K562 (cell line): ENCODE results near the gene SND1. TPM values are rescaled to one million over a fixed set of nuclear protein-coding genes. Genes with fewer than 3 reads are reported as not detected.

Source experiments
- CCNT2 ChIP-seq: IDR thresholded peaks from 2 replicates; pipeline ENCODE4 v1.6.1; 2011; ENCODE audit warnings: borderline replicate concordance, low read depth, mild to moderate bottlenecking, moderate library complexity, mixed read lengths, low read length; ENCODE audit not compliant: insufficient read length; ENCODE audit errors: extremely low read depth
- DMBX1 ChIP-seq: fragments of 250-450 bp; sonication (Bioruptor Pico); IDR thresholded peaks from 2 replicates; pipeline ENCODE4 v1.8.0; 2022; ENCODE audit warnings: inconsistent platforms, mild to moderate bottlenecking, moderate library complexity, borderline replicate concordance
- EP300 ChIP-seq: IDR thresholded peaks from 2 replicates; pipeline ENCODE4 v1.6.1; 2012; ENCODE audit warnings: low read length, improper control_type of control experiment
- HNRNPH1 ChIP-seq: fragments of 200-400 bp; formaldehyde crosslinking; optimal IDR thresholded peaks from 2 replicates; pipeline ENCODE3; 2017; ENCODE audit warnings: low read depth, mild to moderate bottlenecking, low read length, moderate library complexity
- JUN ChIP-seq, 2 experiments: sonication (generic) in 1 of 2; formaldehyde crosslinking in 1 of 2; IDR thresholded peaks; 2 replicates each; pipeline versions ENCODE4 v1.6.1 to v1.8.0; 2012 to 2022; ENCODE audit warnings: borderline replicate concordance in 2 of 2, mild to moderate bottlenecking in 2 of 2, improper control_type of control experiment in 1 of 2, low read depth in 1 of 2, low read length in 1 of 2, missing genetic modification reagents in 1 of 2
- KLF16 ChIP-seq: IDR thresholded peaks from 2 replicates; pipeline ENCODE4 v1.6.1; 2016; ENCODE audit warnings: antibody characterized with exemption
- NBN ChIP-seq: fragments of 450-650 bp; IDR thresholded peaks from 2 replicates; pipeline ENCODE4 v1.6.1; 2016; ENCODE audit warnings: low read depth, mild to moderate bottlenecking
- NFXL1 ChIP-seq: fragments of 450-650 bp; formaldehyde crosslinking; IDR thresholded peaks from 2 replicates; pipeline ENCODE4 v1.4.0; 2021; ENCODE audit warnings: mild to moderate bottlenecking
- PCBP2 ChIP-seq: fragments of 200-400 bp; formaldehyde crosslinking; IDR thresholded peaks from 2 replicates; pipeline ENCODE4 v1.6.1; 2018; ENCODE audit warnings: low read length, low read depth, mild to moderate bottlenecking, moderate library complexity; ENCODE audit not compliant: poor library complexity, severe bottlenecking
- RAD21 ChIP-seq, 2 experiments: fragments of 250-450 bp in 1 of 2; fragments of 450-650 bp in 1 of 2; sonication (Bioruptor Pico) in 1 of 2; formaldehyde crosslinking in 1 of 2; IDR thresholded peaks in 1 of 2; conservative IDR thresholded peaks in 1 of 2; 2 replicates each; pipeline versions ENCODE4 v1.4.0 to v1.8.0; 2020 to 2022; ENCODE audit warnings: mild to moderate bottlenecking in 2 of 2, moderate library complexity in 1 of 2
- TAF7 ChIP-seq: fragments of 450-650 bp; IDR thresholded peaks from 2 replicates; pipeline ENCODE4 v1.6.1; 2016; ENCODE audit warnings: missing genetic modification characterization, missing compliant biosample characterization
- ZBTB2 ChIP-seq: fragments of 450-650 bp; IDR thresholded peaks from 2 replicates; pipeline ENCODE4 v1.6.1; 2016; ENCODE audit warnings: antibody characterized with exemption
- ZBTB7A ChIP-seq: IDR thresholded peaks from 2 replicates; pipeline ENCODE4 v1.6.1; 2011; ENCODE audit warnings: low read depth, mild to moderate bottlenecking, low read length, moderate library complexity, borderline replicate concordance; ENCODE audit not compliant: control insufficient read depth
- ZFP36 ChIP-seq: fragments of 150-350 bp; IDR thresholded peaks from 2 replicates; pipeline ENCODE4 v1.6.1; 2018; ENCODE audit warnings: low read length, low read depth; ENCODE audit not compliant: partially characterized antibody
- ZNF644 ChIP-seq: fragments of 200-800 bp; sonication (Bioruptor generic); IDR thresholded peaks from 2 replicates; pipeline ENCODE4 v1.6.1; 2016; ENCODE audit warnings: low read depth, missing genetic modification characterization, missing compliant biosample characterization
- polyA plus RNA-seq, 8 experiments: library from polyadenylated mRNA; depleted of rRNA in 4 of 8; stranded (reverse) in 5 of 8; unstranded in 3 of 8; fragments of >200 nt; fragmentation: Nextera tagmentation in 2 of 8; fragmentation: Illumina TruSeq in 1 of 8; extraction: Ambion mirVana in 2 of 8; extraction: Trizol in 1 of 8; gene quantifications; 2 replicates each; pipeline versions ENCODE4 v1.2.1 to v1.2.3, GENCODE V29; 2011 to 2014; ENCODE audit warnings: inconsistent platforms in 1 of 8, missing spikeins in 1 of 8
- total RNA-seq, 7 experiments: library from RNA; depleted of rRNA in 6 of 7; stranded (reverse); fragments of >200 nt in 6 of 7; fragmentation: Illumina TruSeq in 2 of 7; extraction: Trizol in 2 of 7; gene quantifications; 2 replicates each; pipeline versions ENCODE4 v1.2.1 to v1.2.3, GENCODE V29; 2011 to 2021; ENCODE audit warnings: low replicate concordance in 1 of 7
- TF ChIP-seq, protein P1 (sequence below): sonication (generic); IDR thresholded peaks from 2 replicates; pipeline ENCODE4 v1.6.1; 2016
- TF ChIP-seq, protein P2 (sequence below): fragments of 150-350 bp; conservative IDR thresholded peaks from 2 replicates; pipeline ENCODE4 v1.6.1; 2014; ENCODE audit warnings: low read length
- TF ChIP-seq, protein P3 (sequence below), 2 experiments: IDR thresholded peaks in 1 of 2; conservative IDR thresholded peaks in 1 of 2; 2 replicates each; pipeline ENCODE4 v1.6.1; 2016; ENCODE audit warnings: low read depth in 2 of 2, mild to moderate bottlenecking in 1 of 2, missing compliant biosample characterization in 1 of 2, missing genetic modification characterization in 1 of 2, moderate library complexity in 1 of 2

SND1 gene
- total and polyA plus RNA-seq, 9 of the 15 experiments (the other 6 are each of a cell fraction or from before 2014, with no cell fraction given) = 46.5 to 307 (median 191) TPM

DNA sequence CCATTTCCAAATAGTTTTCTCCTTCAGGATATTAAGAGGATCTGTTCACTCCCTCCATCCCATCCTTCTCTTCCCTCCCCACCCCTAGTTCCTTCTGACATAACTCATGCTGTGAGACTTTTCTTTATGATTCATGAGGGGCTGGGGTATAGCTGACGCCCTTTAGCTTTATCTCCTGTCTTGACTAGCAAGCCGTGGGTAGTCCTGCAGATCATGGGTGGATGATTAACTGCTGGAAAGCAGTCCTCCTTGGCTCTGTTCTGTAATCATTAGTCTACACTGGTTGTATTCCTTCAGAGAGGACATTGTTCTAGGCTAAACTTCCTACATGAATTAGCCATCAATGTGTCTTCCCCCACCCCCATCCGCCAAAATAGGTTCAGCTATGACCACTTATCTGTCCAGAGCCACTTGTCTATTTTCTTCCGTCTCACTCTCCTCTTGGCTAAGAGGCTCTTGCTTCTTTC lies 243.9 kb downstream of the SND1 start (continued):
- TF ChIP-seq ZBTB2 (0 out of 2 replicates have a peak, but pooled peaks have one; percentile 37), ZFP36 (no peak), RAD21 (CRISPR knock-in tag; conservative IDR thresholded peaks at IDR 0.05 in 1 of 2, IDR thresholded peaks at IDR 0.05 in 1 of 2) (0 out of 4 replicates have a peak, but pooled peaks of 1 of the 2 experiments have one; percentile 7), ZNF644 (tag) (0 out of 2 replicates have a peak, but pooled peaks have one; percentile 34), EP300 (peak; percentile 56; the same call in 1 of the 2 replicates), NBN (0 out of 2 replicates have a peak, but pooled peaks have one; percentile 45), TAF7 (tag) (no peak), HNRNPH1 (no peak), KLF16 (peak; percentile 69; the same call in 1 of the 2 replicates), NFXL1 (no peak), JUN (IDR thresholded peaks at IDR 0.05; ENCODE audit: borderline replicate concordance, low read depth, low read length) (peak; percentile 26; the same call in 1 of the 2 replicates), JUN (CRISPR knock-in tag; IDR thresholded peaks at IDR 0.05; ENCODE audit: borderline replicate concordance) (no peak), PCBP2 (no peak), ZBTB7A (peak; percentile 40; the same call in 1 of the 2 replicates), CCNT2 (no peak), DMBX1 (CRISPR knock-in tag) (0 out of 2 replicates have a peak, but pooled peaks have one; percentile 45)
- TF ChIP-seq, protein P1, sequence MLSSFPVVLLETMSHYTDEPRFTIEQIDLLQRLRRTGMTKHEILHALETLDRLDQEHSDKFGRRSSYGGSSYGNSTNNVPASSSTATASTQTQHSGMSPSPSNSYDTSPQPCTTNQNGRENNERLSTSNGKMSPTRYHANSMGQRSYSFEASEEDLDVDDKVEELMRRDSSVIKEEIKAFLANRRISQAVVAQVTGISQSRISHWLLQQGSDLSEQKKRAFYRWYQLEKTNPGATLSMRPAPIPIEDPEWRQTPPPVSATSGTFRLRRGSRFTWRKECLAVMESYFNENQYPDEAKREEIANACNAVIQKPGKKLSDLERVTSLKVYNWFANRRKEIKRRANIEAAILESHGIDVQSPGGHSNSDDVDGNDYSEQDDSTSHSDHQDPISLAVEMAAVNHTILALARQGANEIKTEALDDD = peak; percentile 100
- TF ChIP-seq, protein P2, sequence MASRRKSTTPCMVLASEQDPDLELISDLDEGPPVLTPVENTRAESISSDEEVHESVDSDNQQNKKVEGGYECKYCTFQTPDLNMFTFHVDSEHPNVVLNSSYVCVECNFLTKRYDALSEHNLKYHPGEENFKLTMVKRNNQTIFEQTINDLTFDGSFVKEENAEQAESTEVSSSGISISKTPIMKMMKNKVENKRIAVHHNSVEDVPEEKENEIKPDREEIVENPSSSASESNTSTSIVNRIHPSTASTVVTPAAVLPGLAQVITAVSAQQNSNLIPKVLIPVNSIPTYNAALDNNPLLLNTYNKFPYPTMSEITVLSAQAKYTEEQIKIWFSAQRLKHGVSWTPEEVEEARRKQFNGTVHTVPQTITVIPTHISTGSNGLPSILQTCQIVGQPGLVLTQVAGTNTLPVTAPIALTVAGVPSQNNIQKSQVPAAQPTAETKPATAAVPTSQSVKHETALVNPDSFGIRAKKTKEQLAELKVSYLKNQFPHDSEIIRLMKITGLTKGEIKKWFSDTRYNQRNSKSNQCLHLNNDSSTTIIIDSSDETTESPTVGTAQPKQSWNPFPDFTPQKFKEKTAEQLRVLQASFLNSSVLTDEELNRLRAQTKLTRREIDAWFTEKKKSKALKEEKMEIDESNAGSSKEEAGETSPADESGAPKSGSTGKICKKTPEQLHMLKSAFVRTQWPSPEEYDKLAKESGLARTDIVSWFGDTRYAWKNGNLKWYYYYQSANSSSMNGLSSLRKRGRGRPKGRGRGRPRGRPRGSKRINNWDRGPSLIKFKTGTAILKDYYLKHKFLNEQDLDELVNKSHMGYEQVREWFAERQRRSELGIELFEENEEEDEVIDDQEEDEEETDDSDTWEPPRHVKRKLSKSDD = no peak
- TF ChIP-seq, protein P3, sequence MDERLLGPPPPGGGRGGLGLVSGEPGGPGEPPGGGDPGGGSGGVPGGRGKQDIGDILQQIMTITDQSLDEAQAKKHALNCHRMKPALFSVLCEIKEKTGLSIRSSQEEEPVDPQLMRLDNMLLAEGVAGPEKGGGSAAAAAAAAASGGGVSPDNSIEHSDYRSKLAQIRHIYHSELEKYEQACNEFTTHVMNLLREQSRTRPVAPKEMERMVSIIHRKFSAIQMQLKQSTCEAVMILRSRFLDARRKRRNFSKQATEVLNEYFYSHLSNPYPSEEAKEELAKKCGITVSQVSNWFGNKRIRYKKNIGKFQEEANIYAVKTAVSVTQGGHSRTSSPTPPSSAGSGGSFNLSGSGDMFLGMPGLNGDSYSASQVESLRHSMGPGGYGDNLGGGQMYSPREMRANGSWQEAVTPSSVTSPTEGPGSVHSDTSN (CRISPR knock-in tag; IDR thresholded peaks at IDR 0.05; ENCODE audit: low read depth) = no peak
- TF ChIP-seq, protein P3 (tag; conservative IDR thresholded peaks at IDR 0.05; ENCODE audit: low read depth) = peak; percentile 95
